ENCODE data around the gene ITGB1BP2.
"Not testable (repeated sequence)": the region's sequence is repeated elsewhere in the genome, so short reads cannot be mapped to it uniquely, and the experiment has no call there.

ITGB1BP2 gene

DNA sequence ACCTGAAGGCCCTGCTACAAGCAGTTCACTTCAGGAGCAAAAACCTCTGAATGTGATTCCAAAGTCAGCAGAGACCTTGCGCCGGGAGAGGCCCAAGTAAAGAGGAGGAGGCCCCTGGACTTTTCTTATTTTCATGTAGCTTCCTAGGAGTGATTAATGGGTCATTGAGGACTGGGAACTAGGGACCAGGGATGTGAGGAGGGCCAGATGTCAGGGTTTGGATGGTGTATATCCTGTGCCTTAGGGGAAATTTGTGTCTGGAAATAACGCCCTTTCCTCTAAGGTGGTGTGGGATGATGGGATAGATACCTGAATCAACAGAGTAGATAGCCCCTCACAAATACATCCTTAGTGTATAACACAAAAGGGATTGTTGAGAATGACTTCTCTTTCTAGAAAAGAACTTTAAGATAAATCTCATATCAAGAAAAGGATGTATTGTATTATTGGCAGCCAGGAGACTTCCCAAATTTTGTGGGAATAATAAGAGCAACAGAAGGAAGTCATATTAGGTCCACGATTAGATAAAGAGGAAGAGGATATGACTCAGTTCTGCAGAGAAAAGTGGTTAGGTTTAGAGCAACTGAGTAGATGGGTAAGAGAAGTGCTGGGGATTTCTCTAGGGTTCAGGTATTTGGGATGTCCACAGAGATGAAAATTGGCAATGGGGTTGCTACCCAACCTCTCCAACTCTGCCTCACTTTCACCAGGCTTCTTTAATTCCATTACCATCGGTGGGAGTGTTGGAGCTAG lies 1.1 kb downstream of the ITGB1BP2 start:
- DNase-seq: no peak

DNA sequence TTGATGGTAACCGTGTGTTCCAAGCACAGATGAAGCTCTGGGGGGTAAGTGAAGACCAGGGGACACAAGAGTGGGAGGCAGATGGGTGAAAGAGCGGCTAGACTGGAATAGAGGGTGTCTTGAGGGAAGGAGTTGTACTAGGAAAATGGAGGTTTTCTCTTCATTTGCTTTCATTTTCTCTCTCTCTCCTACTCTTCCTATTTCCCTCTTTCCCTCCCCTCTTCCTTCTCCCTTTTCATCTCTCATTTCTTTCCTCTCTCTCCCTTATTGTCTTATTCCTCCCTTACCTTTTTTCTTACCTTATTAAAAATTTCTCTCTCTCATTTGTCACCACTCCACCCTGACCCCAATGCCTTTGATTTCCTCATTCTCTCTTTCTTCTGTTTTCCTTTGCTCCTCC lies 3.0 kb downstream of the ITGB1BP2 start:
- DNase-seq: no peak

DNA sequence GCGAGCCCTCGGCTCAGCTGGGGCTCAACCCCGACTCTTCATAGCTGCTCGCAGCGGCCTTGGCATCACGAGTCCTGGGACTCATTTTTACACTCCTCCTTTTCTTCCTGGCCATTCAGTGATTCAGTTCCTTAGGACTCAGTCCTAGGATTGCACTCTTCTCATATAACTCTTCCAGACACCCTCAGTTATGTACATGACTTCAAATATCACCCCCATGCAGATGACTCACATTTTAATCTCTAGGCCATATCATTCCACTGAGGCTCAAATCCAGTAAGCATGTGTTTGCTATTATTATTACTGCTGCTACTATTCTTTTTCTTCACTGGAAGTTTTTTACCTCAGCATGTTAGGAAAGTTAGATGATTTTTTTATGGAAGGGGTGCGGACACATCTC lies 14.4 kb downstream of the ITGB1BP2 start:
- DNase-seq: no peak

GRCh38 chrX:71316959-71317358 lies 15.4 kb downstream of the ITGB1BP2 start:
- not testable (repeated sequence) for DNase-seq

GRCh38 chrX:71320126-71320525 lies 18.6 kb downstream of the ITGB1BP2 start:
- DNase-seq: no peak

DNA sequence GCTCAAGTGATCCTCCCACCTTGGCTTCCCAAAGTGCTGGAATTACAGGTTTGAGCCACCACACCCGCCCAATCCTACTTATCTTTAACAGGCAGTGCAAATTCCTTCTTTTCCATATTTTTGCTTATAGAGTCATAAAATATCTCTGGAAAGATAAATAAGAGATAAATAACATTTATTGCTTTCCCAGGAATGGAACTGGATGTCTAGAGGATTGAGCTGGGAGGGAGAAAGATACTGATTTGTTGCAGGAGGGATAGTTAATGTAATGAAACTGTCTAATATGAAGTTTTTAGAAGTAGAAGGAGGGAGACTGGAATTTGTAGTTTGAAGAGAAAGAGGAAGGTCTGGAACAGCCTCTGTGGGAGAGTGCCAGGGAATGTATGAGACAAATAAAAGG lies 20.2 kb downstream of the ITGB1BP2 start:
- DNase-seq: no peak

- DNase-seq: not testable (repeated sequence)
Observed at GRCh38 chrX:71324452-71324851, 22.9 kb downstream of the ITGB1BP2 start.

GRCh38 chrX:71326394-71326793 lies 24.8 kb downstream of the ITGB1BP2 start:
- DNase-seq: no peak

- DNase-seq: not testable (repeated sequence)
Observed at GRCh38 chrX:71349151-71349665, 47.7 kb downstream of the ITGB1BP2 start.

DNA sequence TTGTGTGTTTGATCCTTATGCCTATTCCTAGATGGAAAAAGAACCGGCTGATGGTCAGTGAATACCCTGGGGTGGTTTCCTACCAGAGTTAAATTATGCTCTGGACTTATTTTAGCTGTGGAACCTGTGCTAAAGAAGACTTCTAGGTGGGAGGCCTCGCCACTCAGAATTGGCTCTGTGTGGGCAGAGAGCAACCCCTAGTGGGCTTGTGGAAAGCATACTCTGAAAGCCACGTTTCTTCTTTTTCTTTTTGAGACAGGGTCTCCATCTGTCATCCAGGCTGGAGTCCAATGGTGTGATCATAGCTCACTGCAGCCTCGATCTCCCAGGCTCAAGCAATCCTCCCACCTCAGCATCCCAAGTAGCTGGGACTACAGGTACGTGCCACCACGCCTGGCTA lies 48.3 kb downstream of the ITGB1BP2 start:
- DNase-seq: not testable (repeated sequence)

DNA sequence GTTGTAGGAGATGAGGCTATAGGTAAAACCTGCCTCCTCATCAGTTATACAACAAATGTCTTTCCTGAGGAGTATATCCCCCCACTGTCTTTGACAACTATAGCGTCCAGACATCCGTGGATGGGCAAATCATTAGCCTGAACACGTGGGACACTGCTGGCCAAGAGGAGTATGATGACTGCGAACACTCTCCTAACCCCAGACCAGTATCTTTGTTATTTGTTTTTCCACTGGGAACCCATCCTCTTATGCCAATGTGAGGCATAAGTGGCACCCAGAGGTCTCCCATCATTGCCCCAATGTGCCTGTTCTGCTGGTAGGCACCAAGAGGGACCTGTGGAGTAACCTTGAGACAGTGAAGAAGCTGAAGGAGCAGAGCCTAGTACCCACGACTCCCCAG lies 50.9 kb downstream of the ITGB1BP2 start:
- not testable (repeated sequence) for DNase-seq

Data from effector CD8-positive, alpha-beta T cell (primary cell).